Measurements from ENCODE around the gene MTA1.
A peak's percentile ranks its signal among the peaks of the same experiment; 100 is the strongest.

Gene MTA1

GRCh38 chr14:105480807-105481801 is 61.5 kb downstream of the MTA1 start:
- Histone ChIP-seq H2BK12ac (ENCODE audit: low read length) (peak overlapping the region; percentile 38), H3K4me3 (ENCODE audit: low read depth, low read length) (no peak overlapping the region), H3K14ac (ENCODE audit: low read length) (peak overlapping the region; percentile 59), H3K79me2 (ENCODE audit: control insufficient read depth, insufficient read depth, low read length, poor library complexity) (peaks cover 3% of the 10 kb centered on the region), H3K79me1 (ENCODE audit: low read length) (peaks cover 14% of the 10 kb centered on the region), H2BK5ac (ENCODE audit: low read depth, low read length, poor library complexity) (peak overlapping the region; percentile 4), H4K8ac (ENCODE audit: low read depth, low read length) (peak overlapping the region; percentile 70), H3K27me3 (ENCODE audit: insufficient read depth, low read length) (peaks cover 21% of the 10 kb centered on the region), H3K4me1 (ENCODE audit: control insufficient read depth in 1 of 2, insufficient read depth in 2 of 2, low read length in 2 of 2) (peaks cover 21 to 39% of the 10 kb centered on the region in 2 experiments), H3K36me3 (ENCODE audit: control insufficient read depth in 1 of 2, insufficient read depth in 2 of 2, low read length in 2 of 2) (peaks cover 2 to 5% of the 10 kb centered on the region in 2 experiments), H3K9me3 (ENCODE audit: insufficient read depth, low read depth, low read length) (peaks cover 5% of the 10 kb centered on the region), H3K9ac (ENCODE audit: low read length) (no peak overlapping the region), H2AFZ (ENCODE audit: insufficient read depth, low read length, poor library complexity) (peak overlapping the region; percentile 74), H2BK120ac (ENCODE audit: insufficient read depth, low read length, poor library complexity) (peak overlapping the region; percentile 65), H4K91ac (ENCODE audit: low read depth, low read length) (peak overlapping the region; percentile 93), H3K4me2 (ENCODE audit: low read length) (peak overlapping the region; percentile 62), H3K27ac (ENCODE audit: low read depth, low read length) (peak overlapping the region; percentile 61), H3K18ac (ENCODE audit: low read length) (peak overlapping the region; percentile 27), H3K23ac (ENCODE audit: low read length) (no peak overlapping the region), H4K12ac (ENCODE audit: low read depth, low read length) (peak overlapping the region; percentile 10), H3K4ac (ENCODE audit: low read depth, low read length) (peak overlapping the region; percentile 6), H2AK5ac (ENCODE audit: low read length) (peak overlapping the region; percentile 16)
- no CpG with 5 or more reads among the region's 35 CpGs for WGBS (ENCODE audit: extremely low coverage, insufficient coverage, insufficient read length)
- DNase-seq: peak; percentile 97 to 99

GRCh38 chr14:105481886-105482457 is 62.3 kb downstream of the MTA1 start:
- Histone ChIP-seq H3K4me3 (ENCODE audit: low read depth, low read length) (no peak overlapping the region), H4K8ac (ENCODE audit: low read depth, low read length) (peak overlapping the region; percentile 50), H3K36me3 (ENCODE audit: control insufficient read depth in 1 of 2, insufficient read depth in 2 of 2, low read length in 2 of 2) (peaks cover 2 to 5% of the 10 kb centered on the region in 2 experiments), H3K4me2 (ENCODE audit: low read length) (peak overlapping the region; percentile 56), H2AFZ (ENCODE audit: insufficient read depth, low read length, poor library complexity) (peak overlapping the region; percentile 19), H4K12ac (ENCODE audit: low read depth, low read length) (no peak overlapping the region), H3K27me3 (ENCODE audit: insufficient read depth, low read length) (peaks cover 29% of the 10 kb centered on the region), H3K9ac (ENCODE audit: low read length) (no peak overlapping the region), H2BK120ac (ENCODE audit: insufficient read depth, low read length, poor library complexity) (peak overlapping the region; percentile 75), H3K27ac (ENCODE audit: low read depth, low read length) (no peak overlapping the region), H2BK12ac (ENCODE audit: low read length) (peak overlapping the region; percentile 20), H3K14ac (ENCODE audit: low read length) (peak overlapping the region; percentile 50), H3K18ac (ENCODE audit: low read length) (peak overlapping the region; percentile 31), H4K91ac (ENCODE audit: low read depth, low read length) (peak overlapping the region; percentile 91), H3K9me3 (ENCODE audit: insufficient read depth, low read depth, low read length) (peaks cover 5% of the 10 kb centered on the region), H3K79me2 (ENCODE audit: control insufficient read depth, insufficient read depth, low read length, poor library complexity) (peaks cover 3% of the 10 kb centered on the region), H2AK5ac (ENCODE audit: low read length) (peak overlapping the region; percentile 21), H2BK5ac (ENCODE audit: low read depth, low read length, poor library complexity) (peak overlapping the region; percentile 36), H3K23ac (ENCODE audit: low read length) (no peak overlapping the region), H3K79me1 (ENCODE audit: low read length) (peaks cover 14% of the 10 kb centered on the region), H3K4ac (ENCODE audit: low read depth, low read length) (peak overlapping the region; percentile 25), H3K4me1 (ENCODE audit: control insufficient read depth in 1 of 2, insufficient read depth in 2 of 2, low read length in 2 of 2) (peaks cover 21 to 31% of the 10 kb centered on the region in 2 experiments)
- DNase-seq: peak; percentile 98 to 99
- WGBS (ENCODE audit: extremely low coverage, insufficient coverage, insufficient read length): no CpG with 5 or more reads among the region's 18 CpGs

GRCh38 chr14:105482486-105483110 is 63.0 kb downstream of the MTA1 start:
- no peak overlapping the region for H3K4me3 ChIP-seq (ENCODE audit: low read depth, low read length)
- peak overlapping the region; percentile 21 for H2AK5ac ChIP-seq (ENCODE audit: low read length)
- H4K12ac ChIP-seq (ENCODE audit: low read depth, low read length): no peak overlapping the region
- peaks cover 3% of the 10 kb centered on the region for H3K79me2 ChIP-seq (ENCODE audit: control insufficient read depth, insufficient read depth, low read length, poor library complexity)
- H3K9me3 ChIP-seq (ENCODE audit: insufficient read depth, low read depth, low read length): peaks cover 2% of the 10 kb centered on the region
- H3K9ac ChIP-seq (ENCODE audit: low read length): no peak overlapping the region
- H3K14ac ChIP-seq (ENCODE audit: low read length): peak overlapping the region; percentile 50
- H3K4me2 ChIP-seq (ENCODE audit: low read length): no peak overlapping the region
- H3K18ac ChIP-seq (ENCODE audit: low read length): peak overlapping the region; percentile 31
- H2BK12ac ChIP-seq (ENCODE audit: low read length): peak overlapping the region; percentile 20
- H3K36me3 ChIP-seq (ENCODE audit: control insufficient read depth in 1 of 2, insufficient read depth in 2 of 2, low read length in 2 of 2): peaks cover 2 to 5% of the 10 kb centered on the region in 2 experiments
- peak overlapping the region; percentile 25 for H3K4ac ChIP-seq (ENCODE audit: low read depth, low read length)
- H3K27me3 ChIP-seq (ENCODE audit: insufficient read depth, low read length): peaks cover 36% of the 10 kb centered on the region
- peak overlapping the region; percentile 19 for H2AFZ ChIP-seq (ENCODE audit: insufficient read depth, low read length, poor library complexity)
- WGBS (ENCODE audit: extremely low coverage, insufficient coverage, insufficient read length): no CpG with 5 or more reads among the region's 18 CpGs
- no peak overlapping the region for H3K23ac ChIP-seq (ENCODE audit: low read length)
- DNase-seq: no peak
- peak overlapping the region; percentile 91 for H4K91ac ChIP-seq (ENCODE audit: low read depth, low read length)
- peak overlapping the region; percentile 36 for H2BK5ac ChIP-seq (ENCODE audit: low read depth, low read length, poor library complexity)
- peaks cover 18% of the 10 kb centered on the region for H3K79me1 ChIP-seq (ENCODE audit: low read length)
- H4K8ac ChIP-seq (ENCODE audit: low read depth, low read length): peak overlapping the region; percentile 50
- no peak overlapping the region for H3K27ac ChIP-seq (ENCODE audit: low read depth, low read length)
- peaks cover 24 to 36% of the 10 kb centered on the region in 2 experiments for H3K4me1 ChIP-seq (ENCODE audit: control insufficient read depth in 1 of 2, insufficient read depth in 2 of 2, low read length in 2 of 2)
- H2BK120ac ChIP-seq (ENCODE audit: insufficient read depth, low read length, poor library complexity): peak overlapping the region; percentile 75

All from trophoblast cell (in vitro differentiated cells and primary cell).